Stimulated activated CD8-positive, alpha-beta memory T cell treated with anti-CD3 and anti-CD28 coated beads, Interleukin-2, amount 100 ng/mL, for 48 hours (primary cell): Measurements from ENCODE around the gene DEFB132.
A peak's percentile ranks its signal among the peaks of the same experiment; 100 is the strongest.

Experiments
- DNase-seq, 2 donors: peaks; one replicate each; pipeline ENCODE4 v3.0.0-alpha.2; 2020; ENCODE audit warnings: low read depth in 2 of 2

The DEFB132 gene

GRCh38 chr20:263701-264100 is 6.2 kb downstream of the DEFB132 start:
- DNase-seq: no peak

GRCh38 chr20:266596-267562 is 9.4 kb downstream of the DEFB132 start:
- peak; percentile 85 to 91 for DNase-seq

GRCh38 chr20:270517-270916 is 13.0 kb downstream of the DEFB132 start:
- DNase-seq: no peak

- DNase-seq: no peak
Measured at GRCh38 chr20:271069-271468, 13.5 kb downstream of the DEFB132 start.

- DNase-seq: no peak
Measured at GRCh38 chr20:271528-271927, 14.0 kb downstream of the DEFB132 start.

GRCh38 chr20:272718-273117 is 15.2 kb downstream of the DEFB132 start:
- no peak for DNase-seq

GRCh38 chr20:273884-274283 is 16.4 kb downstream of the DEFB132 start:
- DNase-seq: no peak

GRCh38 chr20:275791-276190 is 18.3 kb downstream of the DEFB132 start:
- no peak for DNase-seq

GRCh38 chr20:276620-277495 is 19.3 kb downstream of the DEFB132 start:
- no peak for DNase-seq

GRCh38 chr20:277496-277781 is 19.9 kb downstream of the DEFB132 start:
- DNase-seq: no peak

GRCh38 chr20:278181-278580 is 20.7 kb downstream of the DEFB132 start:
- no peak for DNase-seq

GRCh38 chr20:278607-279571 is 21.4 kb downstream of the DEFB132 start:
- no peak for DNase-seq

GRCh38 chr20:284172-284571 is 26.6 kb downstream of the DEFB132 start:
- DNase-seq: no peak

- no peak for DNase-seq
Measured at GRCh38 chr20:286508-286907, 29.0 kb downstream of the DEFB132 start.

- no peak for DNase-seq
Measured at GRCh38 chr20:288956-289692, 31.6 kb downstream of the DEFB132 start.

- no peak for DNase-seq
Measured at GRCh38 chr20:289693-290083, 32.2 kb downstream of the DEFB132 start.

GRCh38 chr20:290084-290831 is 32.7 kb downstream of the DEFB132 start, which contains the start of gene C20orf96:
Gene C20orf96, minus strand, starts transcription at chr20:290750. Its CDS starts 140 bp downstream, at chr20:290610.
- peak; percentile 84 to 87 for DNase-seq

GRCh38 chr20:294602-295001 is 37.1 kb downstream of the DEFB132 start:
- no peak for DNase-seq

GRCh38 chr20:295804-296203 is 38.3 kb downstream of the DEFB132 start:
- no peak for DNase-seq
